Measurements from ENCODE around the gene ZRANB3. TPM values are rescaled to one million over a fixed set of nuclear protein-coding genes. Genes with fewer than 3 reads are reported as not detected.

The ZRANB3 gene
- total RNA-seq, 1 experiment from 2014 or later: 14.5 TPM

DNA sequence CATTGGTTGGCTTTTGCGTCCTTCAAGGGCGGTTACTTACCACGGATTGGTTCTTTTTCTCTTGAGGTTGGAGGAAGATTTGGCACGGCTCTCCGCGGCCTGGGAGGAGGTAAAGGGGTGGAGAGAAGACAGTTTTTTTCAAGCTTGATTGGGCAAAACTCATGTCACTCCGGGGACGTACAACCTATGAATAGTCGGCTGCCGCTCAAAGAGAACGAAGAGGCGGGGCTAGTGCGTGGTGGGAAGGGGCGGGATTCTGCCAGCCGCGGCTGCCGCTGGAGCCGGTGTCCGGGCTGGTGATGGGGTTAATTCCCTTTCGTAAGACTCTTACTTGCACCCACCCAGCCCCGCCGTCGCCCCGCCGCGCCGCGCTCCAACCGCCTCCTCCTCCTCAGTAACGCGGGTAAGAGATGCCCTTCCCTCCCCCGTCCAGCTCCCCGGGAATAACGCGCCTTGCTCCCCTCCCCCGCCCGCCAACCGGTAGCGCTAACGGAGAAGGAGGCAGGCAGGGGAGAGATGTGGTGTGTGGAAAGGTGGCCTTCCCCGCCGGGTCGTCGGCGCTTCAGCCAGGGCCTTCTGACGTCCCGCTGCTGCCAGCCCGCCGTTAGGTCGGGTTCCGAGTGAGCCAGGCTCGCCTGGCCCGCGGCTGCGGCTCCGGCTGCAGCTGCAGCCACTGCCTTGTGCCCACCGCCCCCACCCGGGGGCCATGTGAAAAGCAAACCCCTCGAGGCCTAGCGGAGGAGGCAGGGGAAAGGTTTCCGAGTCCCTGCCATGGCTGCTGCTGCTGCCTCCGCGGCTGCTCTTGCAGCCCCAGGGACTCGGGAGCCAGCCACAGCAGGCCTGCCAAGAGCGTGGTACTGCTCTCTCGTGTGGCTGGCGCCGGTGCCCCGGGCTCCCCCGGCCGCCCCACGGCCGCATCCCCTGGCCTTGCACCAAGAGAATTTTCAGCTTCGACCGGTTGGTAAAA lies 496 bp upstream of the ZRANB3 start, which contains the start of gene R3HDM1:
Gene R3HDM1, plus strand, starts transcription at position 254 of the 967 bp plus-strand sequence. CDS start 73,362 bp downstream, outside the sequence.
- no TSS peak for BruUV-seq (replicated peaks)
- CTCF ChIA-PET: interaction anchor here (0.6 to 1.5 kb wide), 7 partner anchors 9 to 1749 kb away, joined by 3 to 9 read pairs (median 3); no protein-coding TSS in a partner anchor
- Mint-ChIP-seq H3K4me1 (ENCODE audit: low read depth, unreplicated experiment) (no peaks in the 10 kb centered on the region), H3K27ac (ENCODE audit: unreplicated experiment) (peak within 1 kb of the TSS; percentile 63), H3K4me3 (ENCODE audit: low read depth, unreplicated experiment) (no peak within 1 kb of the TSS), H3K27me3 (ENCODE audit: unreplicated experiment) (no peaks in the 10 kb centered on the region), H3K9me3 (ENCODE audit: low read depth, unreplicated experiment) (no peaks in the 10 kb centered on the region), H3K36me3 (ENCODE audit: insufficient read depth, unreplicated experiment) (peaks cover 5% of the 10 kb centered on the region)
- peak; percentile 97 for DNase-seq
- intact Hi-C loops (cut with micrococcal nuclease; ENCODE audit: unreplicated experiment): loop anchor here (2.0 kb wide), 1 partner anchor 57 kb away; no protein-coding TSS in a partner anchor
- TF ChIP-seq, protein P1, sequence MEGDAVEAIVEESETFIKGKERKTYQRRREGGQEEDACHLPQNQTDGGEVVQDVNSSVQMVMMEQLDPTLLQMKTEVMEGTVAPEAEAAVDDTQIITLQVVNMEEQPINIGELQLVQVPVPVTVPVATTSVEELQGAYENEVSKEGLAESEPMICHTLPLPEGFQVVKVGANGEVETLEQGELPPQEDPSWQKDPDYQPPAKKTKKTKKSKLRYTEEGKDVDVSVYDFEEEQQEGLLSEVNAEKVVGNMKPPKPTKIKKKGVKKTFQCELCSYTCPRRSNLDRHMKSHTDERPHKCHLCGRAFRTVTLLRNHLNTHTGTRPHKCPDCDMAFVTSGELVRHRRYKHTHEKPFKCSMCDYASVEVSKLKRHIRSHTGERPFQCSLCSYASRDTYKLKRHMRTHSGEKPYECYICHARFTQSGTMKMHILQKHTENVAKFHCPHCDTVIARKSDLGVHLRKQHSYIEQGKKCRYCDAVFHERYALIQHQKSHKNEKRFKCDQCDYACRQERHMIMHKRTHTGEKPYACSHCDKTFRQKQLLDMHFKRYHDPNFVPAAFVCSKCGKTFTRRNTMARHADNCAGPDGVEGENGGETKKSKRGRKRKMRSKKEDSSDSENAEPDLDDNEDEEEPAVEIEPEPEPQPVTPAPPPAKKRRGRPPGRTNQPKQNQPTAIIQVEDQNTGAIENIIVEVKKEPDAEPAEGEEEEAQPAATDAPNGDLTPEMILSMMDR (IDR thresholded peaks at IDR 0.05; ENCODE audit: unreplicated experiment): no peak

DNA sequence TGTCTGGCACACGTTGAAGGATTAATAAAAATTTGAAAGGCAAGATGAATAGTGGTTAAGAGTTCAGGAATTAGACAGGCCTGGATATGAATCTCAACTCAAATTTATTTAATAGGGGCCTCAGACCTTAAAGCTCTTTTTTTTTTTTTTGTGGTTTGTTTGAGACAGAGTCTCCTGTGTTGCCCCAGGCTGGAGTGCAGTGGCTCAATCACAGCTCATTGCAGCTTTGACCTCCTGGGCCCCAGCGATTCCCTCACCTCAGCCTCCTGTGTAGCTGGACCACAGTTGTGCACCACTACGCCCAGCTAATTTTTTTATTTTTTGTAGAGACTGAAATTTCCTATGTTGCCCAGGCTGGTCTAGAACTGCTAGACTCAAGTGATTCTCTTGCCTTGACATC lies 3.0 kb downstream of the ZRANB3 start:
- no peaks in the 10 kb centered on the region for H3K27me3 Mint-ChIP-seq (ENCODE audit: unreplicated experiment)
- no peak for DNase-seq
- H3K4me1 Mint-ChIP-seq (ENCODE audit: low read depth, unreplicated experiment): no peaks in the 10 kb centered on the region
- CTCF ChIA-PET: no interaction called here
- TF ChIP-seq, protein P1 (IDR thresholded peaks at IDR 0.05; ENCODE audit: unreplicated experiment): no peak
- intact Hi-C loops (cut with micrococcal nuclease; ENCODE audit: unreplicated experiment): no loop called here
- H3K36me3 Mint-ChIP-seq (ENCODE audit: insufficient read depth, unreplicated experiment): peaks cover 5% of the 10 kb centered on the region
- no TSS peak for BruUV-seq (replicated peaks)
- H3K4me3 Mint-ChIP-seq (ENCODE audit: low read depth, unreplicated experiment): no peak overlapping the region
- H3K9me3 Mint-ChIP-seq (ENCODE audit: low read depth, unreplicated experiment): no peaks in the 10 kb centered on the region
- no peak overlapping the region for H3K27ac Mint-ChIP-seq (ENCODE audit: unreplicated experiment)

DNA sequence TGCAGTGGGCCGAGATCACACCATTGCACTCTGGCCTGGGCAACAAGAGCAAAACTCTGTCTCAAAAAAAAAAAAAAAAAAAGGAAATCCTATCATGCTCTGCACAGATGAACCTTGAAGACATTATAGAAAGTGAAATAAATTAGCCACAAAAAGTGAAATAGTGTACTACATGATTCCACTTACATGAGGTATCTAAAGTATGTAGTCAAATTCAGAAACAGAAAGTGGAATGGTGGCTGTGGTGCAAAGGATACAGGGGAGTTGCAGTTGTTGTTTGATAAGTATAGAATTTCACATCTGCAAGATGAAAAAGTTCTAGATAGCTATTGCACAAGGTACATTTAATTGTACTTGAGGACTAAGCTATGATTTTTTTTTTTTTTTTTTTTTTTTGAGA lies 5.2 kb downstream of the ZRANB3 start:
- DNase-seq: no peak
- Mint-ChIP-seq H3K36me3 (ENCODE audit: insufficient read depth, unreplicated experiment) (peaks cover 5% of the 10 kb centered on the region), H3K9me3 (ENCODE audit: low read depth, unreplicated experiment) (no peaks in the 10 kb centered on the region), H3K27me3 (ENCODE audit: unreplicated experiment) (no peaks in the 10 kb centered on the region), H3K27ac (ENCODE audit: unreplicated experiment) (no peak overlapping the region), H3K4me1 (ENCODE audit: low read depth, unreplicated experiment) (peaks cover 11% of the 10 kb centered on the region), H3K4me3 (ENCODE audit: low read depth, unreplicated experiment) (no peak overlapping the region)
- BruUV-seq (replicated peaks): no TSS peak
- TF ChIP-seq, protein P1 (IDR thresholded peaks at IDR 0.05; ENCODE audit: unreplicated experiment): no peak
- intact Hi-C loops (cut with micrococcal nuclease; ENCODE audit: unreplicated experiment): no loop called here
- CTCF ChIA-PET: interaction anchor here (0.6 kb wide), 1 partner anchor 53 kb away, joined by 3 read pairs; no protein-coding TSS in a partner anchor

DNA sequence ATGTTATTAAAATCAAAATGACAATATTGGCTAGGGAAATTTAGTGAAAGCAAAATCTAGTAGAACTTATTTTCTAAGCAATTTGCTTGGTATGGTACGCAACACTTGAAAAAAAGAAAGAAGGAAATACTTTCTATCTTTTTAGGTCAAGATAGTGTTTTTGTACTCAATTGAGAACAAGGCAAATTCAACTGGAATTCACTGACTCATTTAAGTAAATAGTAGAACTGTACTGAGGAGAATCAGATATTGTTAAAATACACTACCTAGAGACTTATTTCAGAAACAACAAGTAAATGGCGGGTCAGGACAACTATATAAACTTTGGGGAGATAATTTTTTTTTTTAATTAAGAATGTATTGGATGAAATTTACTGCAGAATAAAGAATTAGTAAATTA lies 18.9 kb downstream of the ZRANB3 start:
- intact Hi-C loops (cut with micrococcal nuclease; ENCODE audit: unreplicated experiment): no loop called here
- TF ChIP-seq, protein P1 (IDR thresholded peaks at IDR 0.05; ENCODE audit: unreplicated experiment): no peak
- BruUV-seq (replicated peaks): no TSS peak
- no peaks in the 10 kb centered on the region for H3K36me3 Mint-ChIP-seq (ENCODE audit: insufficient read depth, unreplicated experiment)
- no peaks in the 10 kb centered on the region for H3K4me1 Mint-ChIP-seq (ENCODE audit: low read depth, unreplicated experiment)
- CTCF ChIA-PET: no interaction called here
- H3K27ac Mint-ChIP-seq (ENCODE audit: unreplicated experiment): no peak overlapping the region
- H3K4me3 Mint-ChIP-seq (ENCODE audit: low read depth, unreplicated experiment): no peak overlapping the region
- peaks cover 4% of the 10 kb centered on the region for H3K9me3 Mint-ChIP-seq (ENCODE audit: low read depth, unreplicated experiment)
- DNase-seq: no peak
- no peaks in the 10 kb centered on the region for H3K27me3 Mint-ChIP-seq (ENCODE audit: unreplicated experiment)

Data from Calu3 (cell line).